GM19099 (cell line): Measurements from ENCODE around the gene TCFL5.

Experiments
- POLR2A ChIP-seq: IDR thresholded peaks from 3 replicates; pipeline ENCODE4 v1.6.1; 2011; ENCODE audit warnings: low read depth; ENCODE audit not compliant: insufficient read length; ENCODE audit errors: extremely low read depth

TCFL5 gene

DNA sequence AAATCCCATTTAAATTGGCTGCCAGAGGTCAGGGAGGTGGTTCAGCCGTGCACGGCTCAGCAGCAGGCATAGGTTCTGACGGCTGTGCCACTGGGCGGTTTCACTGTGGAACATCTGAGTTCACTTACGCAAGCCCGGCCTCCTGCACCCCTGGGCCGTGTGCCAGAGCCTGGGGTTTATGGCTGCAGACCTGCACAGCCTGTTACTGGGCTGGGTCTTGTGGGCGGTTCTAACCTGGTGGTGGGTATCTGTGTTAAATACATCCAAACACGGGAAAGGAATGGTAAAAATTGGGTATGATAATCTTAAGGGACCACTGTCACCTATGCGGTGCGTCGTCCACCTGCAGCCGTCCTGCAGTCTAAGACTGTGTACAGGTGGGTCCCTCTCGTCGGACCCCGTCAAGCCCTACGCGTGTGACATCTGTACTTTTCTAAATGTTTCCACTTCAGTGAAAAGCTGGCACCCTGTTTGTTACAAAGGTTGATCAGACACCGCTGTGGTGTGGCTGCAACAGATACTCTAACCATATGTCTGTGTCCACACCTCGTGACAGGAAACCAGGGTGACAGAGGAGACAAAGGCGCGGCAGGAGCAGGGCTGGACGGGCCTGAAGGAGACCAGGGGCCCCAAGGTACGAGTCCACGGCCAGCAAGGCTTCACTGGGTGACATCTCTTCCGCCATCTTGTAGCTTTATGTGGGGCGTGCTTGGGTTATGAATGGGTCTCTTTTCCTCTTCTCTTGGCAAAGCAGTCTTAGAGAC, 23.3 kb downstream of the TCFL5 start:
- TF ChIP-seq POLR2A: no peak

DNA sequence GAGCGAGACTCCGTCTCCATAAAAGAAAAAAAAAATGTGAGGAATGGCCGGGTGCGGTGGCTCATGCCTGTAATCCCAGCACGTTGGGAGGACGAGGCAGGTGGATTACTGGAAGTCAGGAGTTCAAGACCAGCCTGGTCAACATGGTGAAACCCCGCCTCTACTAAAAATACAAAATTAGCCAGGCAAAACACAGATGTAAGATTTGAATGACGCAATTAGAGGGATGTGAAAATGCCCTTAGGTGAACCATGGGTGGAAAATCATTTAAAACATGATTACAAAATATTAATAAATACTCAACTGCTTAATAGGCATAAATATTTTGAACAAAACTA, 23.9 kb downstream of the TCFL5 start:
- TF ChIP-seq POLR2A: no peak

DNA sequence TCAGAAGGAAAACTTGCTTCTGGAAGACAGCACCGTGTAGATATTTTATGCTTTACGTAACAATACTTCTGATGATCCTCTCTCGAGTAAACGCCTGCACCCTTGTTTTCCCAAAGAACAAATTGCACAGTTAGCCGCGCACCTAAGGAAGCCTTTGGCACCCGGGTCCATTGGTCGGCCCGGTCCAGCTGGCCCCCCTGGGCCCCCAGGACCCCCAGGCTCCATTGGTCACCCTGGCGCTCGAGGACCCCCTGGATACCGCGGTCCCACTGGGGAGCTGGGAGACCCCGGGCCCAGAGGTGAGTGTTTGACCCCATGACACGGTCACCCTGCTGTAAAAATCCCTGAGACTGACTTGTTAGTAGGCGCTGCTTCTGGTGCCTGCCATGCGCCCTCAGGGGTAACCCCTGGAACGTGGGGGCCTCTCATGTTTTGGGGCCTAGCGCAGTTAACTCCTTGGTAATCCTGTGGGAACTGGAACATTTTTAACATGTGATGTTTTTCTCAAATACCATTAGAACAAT, 24.6 kb downstream of the TCFL5 start:
- no peak for TF ChIP-seq POLR2A

DNA sequence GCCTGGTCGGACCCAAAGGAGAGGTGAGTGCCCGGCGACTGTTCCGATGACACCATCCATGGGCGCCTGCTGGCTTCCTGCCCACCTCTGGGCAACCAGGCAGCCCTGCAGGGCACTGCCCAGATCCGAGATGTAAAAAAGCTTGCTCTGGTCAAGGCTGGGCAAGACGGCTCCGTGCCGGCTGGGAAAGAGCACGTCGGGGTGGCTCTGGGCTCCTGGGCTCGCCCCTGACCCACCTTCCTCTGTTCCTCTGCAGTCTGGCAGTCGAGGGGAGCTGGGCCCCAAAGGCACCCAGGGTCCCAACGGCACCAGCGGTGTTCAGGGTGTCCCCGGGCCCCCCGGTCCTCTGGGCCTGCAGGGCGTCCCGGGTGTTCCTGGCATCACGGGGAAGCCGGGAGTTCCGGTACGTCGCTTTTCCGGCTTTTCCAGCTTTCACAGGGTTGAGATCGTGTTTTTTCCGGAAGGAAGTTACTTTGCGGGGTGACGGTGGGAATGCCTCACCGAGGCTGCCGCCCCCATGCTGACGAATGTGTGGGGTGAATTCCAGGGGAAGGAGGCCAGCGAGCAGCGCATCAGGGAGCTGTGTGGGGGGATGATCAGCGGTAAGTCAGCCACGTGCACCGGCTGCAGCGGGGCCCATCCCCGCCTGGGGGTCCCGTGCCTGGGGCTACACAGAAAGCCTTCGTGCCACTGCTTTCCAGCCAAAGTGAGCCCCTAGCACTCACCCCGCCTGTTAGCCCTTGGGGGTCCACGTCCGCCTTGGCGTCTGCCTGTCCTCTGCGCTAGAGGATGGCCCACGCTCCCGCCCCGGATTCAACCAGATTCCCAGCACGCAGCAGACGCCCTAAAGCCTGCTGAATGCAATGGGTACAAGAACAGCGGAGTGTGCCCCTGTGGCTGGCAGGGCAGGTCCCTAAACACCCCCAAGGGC, 25.4 kb downstream of the TCFL5 start:
- TF ChIP-seq POLR2A: no peak

DNA sequence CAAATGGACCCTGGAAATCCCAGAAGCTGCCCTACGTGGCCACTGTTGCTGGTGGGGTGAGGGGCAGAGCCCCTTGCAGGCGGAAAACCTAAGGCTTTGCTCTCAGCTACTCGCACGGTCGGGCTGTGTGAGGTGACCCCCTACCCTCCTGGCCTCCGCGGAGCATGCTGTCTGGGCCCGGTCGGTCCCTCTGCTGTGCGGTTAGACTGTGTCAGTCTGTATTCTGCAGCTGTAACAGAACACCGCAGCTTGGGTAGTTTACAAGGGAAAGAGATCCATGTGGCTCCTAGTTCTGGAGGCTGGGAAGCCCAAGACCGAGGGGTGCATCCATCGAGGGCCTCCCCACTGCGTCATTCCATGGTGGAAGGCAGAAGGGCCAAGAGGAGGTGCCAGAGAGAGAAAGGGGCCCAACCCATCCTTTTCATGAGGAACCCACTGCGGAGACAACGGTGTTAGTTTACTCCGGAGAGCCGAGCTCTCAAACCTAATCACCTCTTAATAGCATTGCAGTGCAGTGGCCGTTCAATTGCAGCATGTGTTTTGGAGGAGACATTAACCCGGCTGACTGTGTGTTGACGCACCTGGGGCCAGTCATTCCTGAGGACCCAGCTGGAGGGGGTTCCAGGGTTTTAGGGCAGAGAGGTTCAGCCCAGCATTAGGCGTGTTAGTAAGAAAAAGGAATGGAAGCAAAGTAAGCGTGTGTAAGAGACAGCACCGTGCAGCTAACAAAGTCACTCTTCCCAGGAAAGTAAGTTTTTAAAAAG, 26.5 kb downstream of the TCFL5 start:
- TF ChIP-seq POLR2A: no peak

DNA sequence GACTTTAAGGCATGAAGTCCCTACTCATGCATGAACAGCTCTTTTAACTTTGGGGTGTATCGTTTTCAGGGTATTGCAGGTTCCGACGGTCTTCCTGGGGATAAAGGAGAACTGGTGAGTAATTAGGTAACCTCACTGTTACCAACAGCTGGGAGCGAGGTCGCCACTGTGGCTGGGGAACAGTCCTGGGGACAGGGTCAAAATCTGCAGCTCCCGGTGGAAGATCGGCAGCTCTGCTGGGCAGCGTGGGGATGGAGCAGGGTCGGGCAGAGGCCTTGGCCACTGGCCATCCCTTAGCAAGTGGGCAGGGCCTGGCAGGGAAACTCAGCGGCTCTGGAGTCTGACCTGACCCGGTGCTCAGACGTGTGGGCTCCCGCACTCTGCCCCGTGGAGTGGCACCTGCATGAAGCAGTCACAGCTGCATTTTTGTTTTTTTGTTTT, 28.7 kb downstream of the TCFL5 start:
- TF ChIP-seq POLR2A: no peak

DNA sequence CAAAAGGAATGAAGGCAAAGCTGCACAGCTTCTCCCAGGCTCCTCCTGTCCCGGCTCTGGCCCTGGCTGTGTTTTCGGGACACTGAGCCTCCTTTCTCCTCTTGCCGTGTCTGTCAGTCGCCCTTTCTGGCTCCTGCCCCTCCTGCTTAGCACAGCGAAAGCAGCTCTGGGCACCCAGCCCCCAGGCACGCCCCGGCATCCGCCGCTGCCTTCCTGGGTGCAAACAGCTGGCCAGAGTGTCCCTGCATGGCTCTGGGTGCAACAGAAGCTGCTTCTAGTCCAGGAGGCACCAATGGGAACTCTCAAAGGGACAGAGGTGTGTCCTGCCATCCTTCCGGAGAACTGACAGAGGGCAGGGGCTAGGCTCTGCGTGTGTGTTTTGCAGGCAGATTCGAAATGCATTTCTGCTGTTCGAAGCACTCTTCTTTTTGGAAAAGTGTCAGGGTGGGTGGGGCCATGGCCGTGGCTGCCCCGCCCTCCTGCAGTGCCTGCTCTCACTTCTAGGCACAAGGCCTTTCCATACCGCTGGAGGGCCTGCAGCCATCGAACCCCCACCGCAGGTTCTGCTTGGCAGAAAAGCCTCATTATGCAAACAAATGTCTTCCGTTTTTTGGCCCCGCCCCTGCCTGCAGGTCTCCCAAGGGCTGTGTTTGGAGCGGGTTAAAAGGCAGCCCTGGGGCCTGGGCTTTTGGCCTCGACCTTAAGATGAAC, 29.3 kb downstream of the TCFL5 start:
- no peak for TF ChIP-seq POLR2A

DNA sequence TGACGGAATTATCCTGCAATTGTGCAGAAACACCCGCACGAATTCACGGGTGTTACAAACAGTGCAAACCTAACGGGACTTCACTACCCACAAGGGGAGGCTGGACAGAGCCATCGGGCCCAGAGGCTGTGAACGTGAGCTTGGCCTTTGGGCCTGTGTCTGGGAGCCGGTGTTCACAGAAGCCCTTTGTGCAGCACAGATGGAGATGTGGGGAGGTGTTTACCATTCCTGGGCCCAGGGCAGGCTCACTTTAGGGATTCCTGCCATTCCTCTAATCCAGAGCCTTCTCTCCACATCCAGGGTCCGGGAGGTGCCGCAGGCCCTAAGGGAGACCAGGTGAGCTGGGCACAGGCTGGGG, 29.8 kb downstream of the TCFL5 start:
- TF ChIP-seq POLR2A: no peak

DNA sequence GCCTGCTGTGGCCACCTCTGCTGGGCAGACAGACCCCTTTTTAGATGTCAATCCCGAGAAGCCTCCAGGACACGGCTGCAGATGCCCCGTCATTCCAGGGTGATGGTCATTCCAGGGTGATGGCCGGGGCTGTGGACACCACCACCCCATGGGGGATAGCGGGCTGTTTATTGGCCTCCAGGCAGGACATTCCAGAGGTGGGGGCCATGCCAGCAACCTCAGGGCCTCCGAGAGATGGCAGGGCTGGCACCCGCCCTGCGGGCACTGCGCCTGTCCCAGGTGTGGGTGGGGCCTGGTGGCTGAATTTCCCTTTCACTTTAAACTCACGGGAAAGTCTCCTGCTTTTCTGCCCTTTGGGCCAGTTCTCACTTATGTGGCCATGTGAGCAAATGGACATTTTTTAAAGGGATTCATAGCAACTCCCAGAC, 30.2 kb downstream of the TCFL5 start:
- no peak for TF ChIP-seq POLR2A

DNA sequence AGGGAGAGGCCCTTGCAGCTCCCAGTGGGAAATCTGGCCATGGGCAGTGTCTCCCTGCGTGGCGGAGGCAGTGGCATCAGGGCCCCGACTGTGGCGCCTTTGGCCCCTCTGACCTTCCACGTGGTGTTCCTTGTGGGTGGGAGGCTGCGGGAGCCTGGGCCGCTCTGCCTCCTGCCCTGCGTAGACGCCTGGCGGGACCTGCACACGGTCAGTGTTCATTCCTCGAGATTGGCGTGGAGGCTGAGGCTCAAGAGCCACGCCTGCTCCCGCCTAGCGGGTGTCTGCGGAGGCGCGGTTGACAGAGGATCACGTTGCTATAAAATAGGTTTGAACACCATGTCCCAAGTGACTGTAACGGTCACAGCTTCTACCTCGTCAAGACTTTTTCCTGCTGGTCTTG, 30.8 kb downstream of the TCFL5 start:
- no peak for TF ChIP-seq POLR2A

DNA sequence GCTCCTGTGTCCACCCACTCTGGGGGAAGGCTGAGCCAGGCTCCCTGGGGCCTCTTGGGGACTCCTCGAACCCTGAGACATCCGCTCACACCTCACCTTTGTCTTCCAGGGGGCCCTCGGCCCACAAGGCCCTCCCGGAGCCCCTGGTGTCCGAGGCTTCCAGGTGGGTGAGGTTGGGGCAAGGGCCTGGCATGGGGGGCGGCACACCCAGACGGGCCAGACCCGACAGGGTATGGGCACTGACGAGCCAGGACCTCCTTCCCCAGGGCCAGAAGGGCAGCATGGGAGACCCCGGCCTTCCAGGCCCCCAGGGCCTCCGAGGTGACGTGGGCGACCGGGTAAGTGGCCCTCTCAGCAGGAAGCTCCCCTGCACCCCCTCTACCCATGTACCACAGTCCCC, 31.4 kb downstream of the TCFL5 start:
- TF ChIP-seq POLR2A: no peak

DNA sequence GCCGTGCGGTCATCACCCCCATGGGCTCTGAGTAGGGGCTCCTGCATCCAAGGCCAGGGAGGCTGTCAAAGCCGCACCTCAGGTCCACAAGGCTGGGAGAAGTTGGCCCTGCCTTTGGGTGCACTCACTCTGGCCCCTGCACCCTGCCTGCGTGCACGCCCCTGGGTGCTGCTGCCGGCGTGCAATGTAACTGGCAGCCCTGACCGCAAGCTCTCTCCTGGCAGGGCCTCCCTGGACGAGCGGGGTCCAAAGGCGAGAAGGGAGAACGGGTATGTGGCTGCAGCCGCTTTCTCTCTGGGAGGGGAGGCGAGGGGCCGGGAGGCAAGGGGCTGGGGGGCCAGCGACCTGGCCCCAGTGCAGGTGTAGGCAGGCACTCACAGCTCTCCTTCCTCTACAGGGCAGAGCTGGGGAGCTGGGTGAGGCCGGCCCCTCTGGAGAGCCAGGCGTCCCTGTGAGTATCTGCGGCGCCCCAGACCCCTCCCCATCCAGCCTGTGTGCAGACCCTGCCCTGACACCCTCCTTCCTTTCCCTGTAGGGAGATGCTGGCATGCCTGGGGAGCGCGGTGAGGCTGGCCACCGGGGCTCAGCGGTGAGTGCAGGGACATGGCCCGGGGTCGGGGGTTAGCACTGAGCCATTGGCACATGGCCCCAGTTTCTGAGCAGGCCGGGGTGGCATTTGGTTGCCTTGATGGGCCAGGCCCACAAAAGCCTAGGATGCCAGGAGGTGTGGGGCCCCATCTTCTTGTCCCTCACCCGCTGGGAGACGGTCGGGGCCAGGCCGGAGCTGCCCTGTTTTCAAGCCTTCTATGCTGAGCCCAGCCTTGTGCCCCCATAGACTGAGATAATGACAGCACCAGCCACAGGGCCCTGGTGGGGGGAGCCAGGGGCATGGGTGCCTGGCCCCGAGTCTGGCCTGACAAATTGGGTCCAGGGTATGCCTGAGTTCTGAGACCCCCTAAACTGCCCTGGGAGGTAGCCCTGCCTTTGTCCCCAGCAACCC, 32.1 kb downstream of the TCFL5 start:
- no peak for TF ChIP-seq POLR2A

DNA sequence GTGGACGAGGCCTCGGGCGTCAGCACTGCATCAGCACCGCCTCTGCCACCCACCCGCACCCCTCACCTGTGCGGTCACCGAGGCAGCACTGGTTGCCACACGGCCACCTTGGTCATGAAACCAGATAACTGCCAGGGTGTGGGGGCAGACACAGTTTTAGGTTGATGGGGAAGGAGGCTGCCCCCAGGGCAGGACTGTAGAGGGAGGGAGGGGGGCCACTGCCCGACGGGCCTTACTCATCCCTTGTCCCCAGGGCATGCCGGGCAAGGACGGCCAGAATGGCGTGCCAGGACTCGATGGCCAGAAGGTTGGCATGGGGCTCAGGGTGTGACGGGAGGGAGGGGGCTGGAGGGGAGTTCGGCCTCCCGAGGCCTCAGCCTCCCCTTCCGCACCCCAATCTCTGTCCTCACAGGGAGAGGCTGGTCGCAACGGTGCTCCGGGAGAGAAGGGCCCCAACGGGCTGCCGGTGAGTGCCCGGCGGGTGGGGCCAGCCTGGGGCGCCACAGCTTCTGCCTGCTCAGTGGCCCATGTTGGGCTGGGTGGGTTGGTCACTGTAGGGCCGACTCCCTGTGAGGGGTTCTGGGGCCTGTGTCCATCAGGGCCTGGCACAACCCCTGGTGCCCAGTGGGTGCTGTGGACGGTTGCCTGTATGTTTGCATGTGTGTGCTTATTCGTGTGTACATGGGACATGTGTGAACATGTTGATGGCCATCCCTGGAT, 33.0 kb downstream of the TCFL5 start:
- no peak for TF ChIP-seq POLR2A

DNA sequence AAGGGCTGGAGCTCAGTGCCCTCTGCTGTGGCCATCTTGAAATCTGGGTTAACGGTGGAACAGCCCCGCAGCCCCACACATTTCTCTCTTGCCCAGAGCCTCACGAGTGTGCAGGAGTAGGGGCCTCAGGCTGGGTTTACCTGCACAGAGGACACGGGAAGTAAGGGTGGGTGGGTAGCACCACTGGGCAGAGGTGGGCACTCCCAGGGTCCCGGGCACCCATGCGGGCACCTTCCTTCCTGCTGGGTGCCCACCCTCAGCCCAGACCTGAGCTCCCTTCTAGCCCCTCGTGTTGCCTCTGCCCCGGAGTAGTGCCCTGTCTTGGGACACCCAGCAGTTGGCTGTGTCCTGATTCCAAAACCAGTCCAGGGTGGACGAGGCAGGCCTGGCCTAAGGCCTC, 33.6 kb downstream of the TCFL5 start:
- no peak for TF ChIP-seq POLR2A
